B cell (primary cell): Measurements from ENCODE around the gene KIRREL3. TPM values are rescaled to one million over a fixed set of nuclear protein-coding genes. Genes with fewer than 3 reads are reported as not detected.

Experiments
- ATAC-seq: fragments of 200-7000 bp; cut with Tn5 transposase; one replicate; pipeline ENCODE4 v1.10.0; 2021; ENCODE audit warnings: low read depth, mild to moderate bottlenecking, moderate number of reproducible peaks, moderate library complexity
- CTCF ChIA-PET: fragments of 350-600 bp; sonication (Branson Sonifier 250); formaldehyde crosslinking; loops from one replicate; lab custom pipeline; 2021; ENCODE audit warnings: antibody characterized with exemption, inconsistent platforms; lab: Charles Lee
- POLR2A ChIA-PET: fragments of 350-600 bp; sonication (Branson Sonifier 250); formaldehyde crosslinking; loops from one replicate; lab custom pipeline; 2021; ENCODE audit warnings: antibody characterized with exemption; lab: Charles Lee
- DNase-seq: peaks from one replicate; pipeline ENCODE4 v3.0.0; 2013
- H2AFZ ChIP-seq: 2 replicates; pipeline ENCODE4 v1.6.1; 2012; ENCODE audit warnings: mild to moderate bottlenecking, low read depth, low read length; ENCODE audit not compliant: insufficient read depth, poor library complexity, severe bottlenecking
- H3K27ac ChIP-seq, 2 donors: 1 replicate in 1 of 2; 2 replicates in 1 of 2; pipeline ENCODE4 v1.5.1; 2012 to 2013; ENCODE audit warnings: low read length in 2 of 2, mild to moderate bottlenecking in 2 of 2, moderate library complexity in 1 of 2
- H3K27me3 ChIP-seq, 4 experiments: fragments of 200-600 bp in 1 of 4; sonication (generic) in 1 of 4; replicated peaks in 1 of 4; 1 replicate in 2 of 4; 2 replicates in 2 of 4; pipeline versions ENCODE4 v1.6.1 to v1.7.0; 2013 to 2016; ENCODE audit warnings: low read length in 3 of 4, mild to moderate bottlenecking in 2 of 4, mixed read lengths in 1 of 4, moderate library complexity in 1 of 4; ENCODE audit not compliant: insufficient read depth in 4 of 4, control insufficient read depth in 3 of 4; ENCODE audit errors: control extremely low read depth in 1 of 4
- H3K36me3 ChIP-seq, 2 experiments: replicated peaks in 1 of 2; 1 replicate in 1 of 2; 2 replicates in 1 of 2; pipeline versions ENCODE4 v1.6.1 to v1.7.1; 2013; ENCODE audit warnings: low read length in 1 of 2; ENCODE audit not compliant: insufficient read depth in 2 of 2, control insufficient read depth in 1 of 2; ENCODE audit errors: control extremely low read depth in 1 of 2, extremely low read depth in 1 of 2
- H3K4me1 ChIP-seq, 2 donors: fragments of 200-600 bp in 1 of 2; sonication (generic) in 1 of 2; 1 replicate in 1 of 2; 2 replicates in 1 of 2; pipeline versions ENCODE4 v1.5.1 to v1.6.1; 2013 to 2017; ENCODE audit warnings: low read length in 2 of 2; ENCODE audit not compliant: control insufficient read depth in 2 of 2, insufficient read depth in 2 of 2
- H3K4me2 ChIP-seq: replicated peaks from 2 replicates; pipeline ENCODE3; 2012; ENCODE audit warnings: mild to moderate bottlenecking, low read depth, low read length; ENCODE audit not compliant: poor library complexity, severe bottlenecking
- H3K4me3 ChIP-seq, 5 experiments: fragments of 200-600 bp in 1 of 5; sonication (generic) in 1 of 5; 1 replicate in 3 of 5; 2 replicates in 2 of 5; pipeline versions ENCODE4 v1.5.1 to v1.7.0; 2011 to 2016; ENCODE audit warnings: low read length in 4 of 5, mild to moderate bottlenecking in 4 of 5, low read depth in 2 of 5, control low read depth in 1 of 5, moderate library complexity in 1 of 5; ENCODE audit not compliant: insufficient read depth in 1 of 5; ENCODE audit errors: control extremely low read depth in 1 of 5, extremely low read depth in 1 of 5
- H3K79me2 ChIP-seq: fragments of 200-600 bp; sonication (generic); one replicate; pipeline ENCODE4 v1.6.0; 2016; ENCODE audit warnings: low read length; ENCODE audit not compliant: control insufficient read depth, insufficient read depth
- H3K9ac ChIP-seq: fragments of 200-600 bp; sonication (generic); 2 replicates; pipeline ENCODE4 v1.6.1; 2017; ENCODE audit warnings: mild to moderate bottlenecking, low read length, moderate library complexity
- H3K9me3 ChIP-seq, 3 donors: one replicate each; pipeline versions ENCODE4 v1.6.1 to v1.7.1; 2013; ENCODE audit warnings: low read length in 2 of 3; ENCODE audit not compliant: control insufficient read depth in 2 of 3, insufficient read depth in 1 of 3; ENCODE audit errors: control extremely low read depth in 1 of 3
- H4K20me1 ChIP-seq: 2 replicates; pipeline ENCODE4 v1.6.0; 2012; ENCODE audit warnings: mild to moderate bottlenecking, low read length; ENCODE audit not compliant: insufficient read depth, control insufficient read depth, poor library complexity, severe bottlenecking
- H3K27ac Mint-ChIP-seq: one replicate; pipeline ENCODE4 v1.8.0; 2021; ENCODE audit warnings: mixed read lengths
- H3K27me3 Mint-ChIP-seq: one replicate; pipeline ENCODE4 v1.8.0; 2021; ENCODE audit warnings: mixed read lengths
- H3K4me1 Mint-ChIP-seq: one replicate; pipeline ENCODE4 v1.8.0; 2021; ENCODE audit warnings: mixed read lengths
- H3K4me3 Mint-ChIP-seq: one replicate; pipeline ENCODE4 v1.8.0; 2021; ENCODE audit warnings: mixed read lengths
- H3K9me3 Mint-ChIP-seq: one replicate; pipeline ENCODE4 v1.8.0; 2022; ENCODE audit warnings: mixed read lengths; ENCODE audit not compliant: insufficient read depth
- EZH2 ChIP-seq: IDR thresholded peaks from 2 replicates; pipeline ENCODE4 v1.6.1; 2012; ENCODE audit warnings: borderline replicate concordance, low read depth, mild to moderate bottlenecking, moderate library complexity, low read length; ENCODE audit not compliant: insufficient read depth, poor library complexity, severe bottlenecking
- whole genome bisulfite sequencing: methylation state at CpG from one replicate; pipeline ENCODE4 v1.1.5; 2013; ENCODE audit warnings: missing lambda C conversion rate; ENCODE audit not compliant: insufficient coverage; 5-methylcytosine and 5-hydroxymethylcytosine counted together
- intact Hi-C: fragments of 100-400 bp; cut with micrococcal nuclease; formaldehyde crosslinking; loops from one replicate; pipeline ENCODE4 v1.10.0; 2022
- polyA plus RNA-seq: library from polyadenylated mRNA; depleted of rRNA; stranded (reverse); fragments of >200 nt; gene quantifications from 2 replicates; pipeline ENCODE4 v1.2.3, GENCODE V29; 2012
- total RNA-seq, 2 donors: library from RNA; stranded (reverse); fragments of 120-200 nt in 1 of 2; gene quantifications; 1 replicate in 1 of 2; 2 replicates in 1 of 2; pipeline versions ENCODE4 v1.2.3 to v1.2.4, GENCODE V29; 2013 to 2022
- TF ChIP-seq, protein P1 (sequence below): fragments of 200-600 bp; IDR thresholded peaks from one replicate; pipeline ENCODE4 v1.8.0; 2022; ENCODE audit warnings: antibody characterized with exemption, mild to moderate bottlenecking

The KIRREL3 gene
- total and polyA plus RNA-seq, 2 donors (not counting 1 experiment from before 2014, with no cell fraction given) = not detected

DNA sequence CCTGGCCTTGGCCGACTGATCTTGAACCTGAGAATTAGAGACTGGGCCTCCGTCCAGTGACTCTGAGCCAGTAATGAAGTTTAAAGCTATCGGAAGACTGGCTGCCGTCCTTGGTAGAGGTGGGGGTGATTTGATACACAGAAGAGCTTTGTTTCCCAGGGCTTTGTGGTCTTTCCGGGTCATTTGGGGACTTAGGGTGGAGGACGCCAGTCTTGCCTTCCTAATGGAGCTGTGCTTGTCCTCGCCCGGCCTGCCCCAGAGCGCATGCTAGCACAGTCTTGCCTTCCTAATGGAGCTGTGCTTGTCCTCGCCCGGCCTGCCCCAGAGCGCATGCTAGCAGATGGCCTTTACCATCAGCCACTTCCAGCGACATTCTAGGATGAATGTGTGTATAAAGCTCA lies 579.3 kb downstream of the KIRREL3 start:
- POLR2A ChIA-PET = no interaction called here
- no peaks in the 10 kb centered on the region for H3K79me2 ChIP-seq
- no peak overlapping the region for H3K9ac ChIP-seq
- H3K4me3 ChIP-seq = no peak overlapping the region
- Mint-ChIP-seq H3K27me3 (peaks cover 6% of the 10 kb centered on the region), H3K4me3 (no peak overlapping the region), H3K27ac (no peak overlapping the region), H3K4me1 (peaks cover 18% of the 10 kb centered on the region), H3K9me3 (no peaks in the 10 kb centered on the region)
- TF ChIP-seq, protein P1, sequence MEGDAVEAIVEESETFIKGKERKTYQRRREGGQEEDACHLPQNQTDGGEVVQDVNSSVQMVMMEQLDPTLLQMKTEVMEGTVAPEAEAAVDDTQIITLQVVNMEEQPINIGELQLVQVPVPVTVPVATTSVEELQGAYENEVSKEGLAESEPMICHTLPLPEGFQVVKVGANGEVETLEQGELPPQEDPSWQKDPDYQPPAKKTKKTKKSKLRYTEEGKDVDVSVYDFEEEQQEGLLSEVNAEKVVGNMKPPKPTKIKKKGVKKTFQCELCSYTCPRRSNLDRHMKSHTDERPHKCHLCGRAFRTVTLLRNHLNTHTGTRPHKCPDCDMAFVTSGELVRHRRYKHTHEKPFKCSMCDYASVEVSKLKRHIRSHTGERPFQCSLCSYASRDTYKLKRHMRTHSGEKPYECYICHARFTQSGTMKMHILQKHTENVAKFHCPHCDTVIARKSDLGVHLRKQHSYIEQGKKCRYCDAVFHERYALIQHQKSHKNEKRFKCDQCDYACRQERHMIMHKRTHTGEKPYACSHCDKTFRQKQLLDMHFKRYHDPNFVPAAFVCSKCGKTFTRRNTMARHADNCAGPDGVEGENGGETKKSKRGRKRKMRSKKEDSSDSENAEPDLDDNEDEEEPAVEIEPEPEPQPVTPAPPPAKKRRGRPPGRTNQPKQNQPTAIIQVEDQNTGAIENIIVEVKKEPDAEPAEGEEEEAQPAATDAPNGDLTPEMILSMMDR = no peak
- TF ChIP-seq EZH2 = no peak
- no peak overlapping the region for H3K27ac ChIP-seq
- no peak overlapping the region for H2AFZ ChIP-seq
- intact Hi-C loops = no loop called here
- no peak for DNase-seq
- peaks cover 0 to 7% (median 0%) of the 10 kb centered on the region in 3 donors for H3K9me3 ChIP-seq
- H3K4me2 ChIP-seq = no peak overlapping the region
- CTCF ChIA-PET = no interaction called here
- peaks cover 16 to 20% of the 10 kb centered on the region in 2 donors for H3K4me1 ChIP-seq
- H3K27me3 ChIP-seq = peaks cover 0 to 11% (median 0%) of the 10 kb centered on the region in 4 experiments
- no peaks in the 10 kb centered on the region for H4K20me1 ChIP-seq
- 92% methylated on average over 12 of the region's 13 CpGs for WGBS
- H3K36me3 ChIP-seq = no peaks in the 10 kb centered on the region
- ATAC-seq = no peak

DNA sequence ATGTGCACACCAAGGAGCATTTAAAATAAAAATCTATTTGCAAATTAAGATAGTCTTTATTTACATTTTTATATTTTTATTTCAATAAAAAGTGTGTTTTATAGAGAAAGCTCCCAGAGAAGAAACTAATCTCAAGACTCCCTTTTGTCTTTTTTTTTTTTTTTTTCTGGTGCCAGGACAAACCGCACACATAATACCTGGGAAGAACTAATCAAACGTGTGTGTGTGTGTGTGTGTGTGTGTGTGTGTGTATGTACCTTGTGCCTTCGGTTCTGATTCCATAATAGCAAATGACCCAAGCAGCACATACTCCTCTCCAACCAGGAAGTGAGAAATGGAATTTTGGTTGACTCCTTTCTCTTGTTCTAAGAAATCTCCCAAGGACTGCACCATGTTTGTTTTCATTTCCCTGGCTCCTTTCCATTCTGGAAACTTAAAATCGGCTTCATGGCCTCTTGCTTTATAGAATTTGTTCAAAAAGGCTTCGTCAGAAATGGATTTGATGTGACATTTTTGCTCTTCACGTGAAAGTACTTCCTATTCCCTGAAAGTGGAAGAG lies 579.8 kb downstream of the KIRREL3 start:
- intact Hi-C loops = no loop called here
- H3K27ac ChIP-seq = no peak overlapping the region
- Mint-ChIP-seq H3K4me3 (no peak overlapping the region), H3K9me3 (no peaks in the 10 kb centered on the region), H3K27ac (no peak overlapping the region), H3K27me3 (peaks cover 6% of the 10 kb centered on the region), H3K4me1 (peaks cover 22% of the 10 kb centered on the region)
- no peak overlapping the region for H3K9ac ChIP-seq
- WGBS = 93% methylated on average over 3 of the region's 6 CpGs
- H3K4me2 ChIP-seq = peak overlapping the region; percentile 53
- no peaks in the 10 kb centered on the region for H3K79me2 ChIP-seq
- no peak overlapping the region for H3K4me3 ChIP-seq
- no peak for DNase-seq
- ChIA-PET CTCF (interaction anchor here (0.6 to 1.2 kb wide), 4 partner anchors 21 to 970 kb away, joined by 3 to 6 read pairs (median 4); no protein-coding TSS in a partner anchor), POLR2A (interaction anchor here (0.7 kb wide), 1 partner anchor 164 kb away, joined by 4 read pairs; no protein-coding TSS in a partner anchor)
- no peaks in the 10 kb centered on the region for H3K36me3 ChIP-seq
- H2AFZ ChIP-seq = no peak overlapping the region
- H3K27me3 ChIP-seq = peaks cover 0 to 11% (median 0%) of the 10 kb centered on the region in 4 experiments
- TF ChIP-seq EZH2 = no peak
- TF ChIP-seq, protein P1 = no peak
- peaks cover 0 to 2% (median 0%) of the 10 kb centered on the region in 3 donors for H3K9me3 ChIP-seq
- no peaks in the 10 kb centered on the region for H4K20me1 ChIP-seq
- peaks cover 21 to 25% of the 10 kb centered on the region in 2 donors for H3K4me1 ChIP-seq
- ATAC-seq = no peak
